ENCODE results near the gene LAMA3.

DNA sequence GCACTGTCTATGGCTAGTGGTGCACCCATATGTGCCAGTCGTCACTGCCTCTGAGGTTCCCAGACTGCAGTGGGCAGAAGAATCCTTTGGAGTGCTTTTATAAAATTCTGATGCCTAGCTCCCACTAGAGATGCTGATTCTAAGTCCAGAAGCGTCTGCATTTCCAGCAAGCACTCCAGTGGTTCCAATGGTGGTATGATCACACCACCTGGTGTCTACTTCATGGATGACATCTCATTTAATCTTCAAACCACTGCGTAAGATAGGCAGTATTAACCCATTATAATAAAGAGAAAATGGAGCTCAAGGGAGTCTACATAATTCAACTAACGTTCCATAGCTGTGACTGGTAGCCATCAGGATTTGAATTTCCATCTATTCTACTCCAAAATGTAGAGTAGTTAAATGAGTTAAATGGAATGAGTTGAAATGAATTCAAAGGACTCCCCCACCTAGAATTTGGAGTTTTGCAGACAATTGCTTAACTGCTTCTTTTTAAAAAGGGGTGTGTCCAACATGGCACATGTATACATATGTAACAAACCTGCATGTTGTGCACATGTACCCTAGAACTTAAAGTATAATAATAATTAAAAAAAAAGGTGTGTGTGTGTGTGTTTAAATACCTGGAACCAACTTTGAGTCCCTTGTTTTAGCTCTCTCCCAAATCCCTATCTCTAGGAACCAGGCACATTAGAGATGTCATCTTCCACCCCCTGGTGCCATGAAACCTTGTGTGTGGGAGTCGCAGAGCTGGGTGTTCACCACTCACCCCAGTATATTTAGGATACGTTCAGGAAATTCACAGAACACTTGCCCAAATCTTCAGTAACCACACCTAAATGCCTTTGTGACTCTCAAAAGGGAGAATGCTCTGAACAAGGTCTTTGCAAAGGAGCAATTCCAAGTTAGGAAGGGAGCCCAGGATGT lies 14.1 kb downstream of the LAMA3 start:
- TF ChIP-seq, protein P1, sequence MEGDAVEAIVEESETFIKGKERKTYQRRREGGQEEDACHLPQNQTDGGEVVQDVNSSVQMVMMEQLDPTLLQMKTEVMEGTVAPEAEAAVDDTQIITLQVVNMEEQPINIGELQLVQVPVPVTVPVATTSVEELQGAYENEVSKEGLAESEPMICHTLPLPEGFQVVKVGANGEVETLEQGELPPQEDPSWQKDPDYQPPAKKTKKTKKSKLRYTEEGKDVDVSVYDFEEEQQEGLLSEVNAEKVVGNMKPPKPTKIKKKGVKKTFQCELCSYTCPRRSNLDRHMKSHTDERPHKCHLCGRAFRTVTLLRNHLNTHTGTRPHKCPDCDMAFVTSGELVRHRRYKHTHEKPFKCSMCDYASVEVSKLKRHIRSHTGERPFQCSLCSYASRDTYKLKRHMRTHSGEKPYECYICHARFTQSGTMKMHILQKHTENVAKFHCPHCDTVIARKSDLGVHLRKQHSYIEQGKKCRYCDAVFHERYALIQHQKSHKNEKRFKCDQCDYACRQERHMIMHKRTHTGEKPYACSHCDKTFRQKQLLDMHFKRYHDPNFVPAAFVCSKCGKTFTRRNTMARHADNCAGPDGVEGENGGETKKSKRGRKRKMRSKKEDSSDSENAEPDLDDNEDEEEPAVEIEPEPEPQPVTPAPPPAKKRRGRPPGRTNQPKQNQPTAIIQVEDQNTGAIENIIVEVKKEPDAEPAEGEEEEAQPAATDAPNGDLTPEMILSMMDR (IDR thresholded peaks at IDR 0.05): no peak
- TF ChIP-seq POLR2A (IDR thresholded peaks at IDR 0.05): no peak
